ENCODE results near the gene HOMEZ.
"Not testable (repeated sequence)": the region's sequence is repeated elsewhere in the genome, so short reads cannot be mapped to it uniquely, and the experiment has no call there.

The HOMEZ gene

DNA sequence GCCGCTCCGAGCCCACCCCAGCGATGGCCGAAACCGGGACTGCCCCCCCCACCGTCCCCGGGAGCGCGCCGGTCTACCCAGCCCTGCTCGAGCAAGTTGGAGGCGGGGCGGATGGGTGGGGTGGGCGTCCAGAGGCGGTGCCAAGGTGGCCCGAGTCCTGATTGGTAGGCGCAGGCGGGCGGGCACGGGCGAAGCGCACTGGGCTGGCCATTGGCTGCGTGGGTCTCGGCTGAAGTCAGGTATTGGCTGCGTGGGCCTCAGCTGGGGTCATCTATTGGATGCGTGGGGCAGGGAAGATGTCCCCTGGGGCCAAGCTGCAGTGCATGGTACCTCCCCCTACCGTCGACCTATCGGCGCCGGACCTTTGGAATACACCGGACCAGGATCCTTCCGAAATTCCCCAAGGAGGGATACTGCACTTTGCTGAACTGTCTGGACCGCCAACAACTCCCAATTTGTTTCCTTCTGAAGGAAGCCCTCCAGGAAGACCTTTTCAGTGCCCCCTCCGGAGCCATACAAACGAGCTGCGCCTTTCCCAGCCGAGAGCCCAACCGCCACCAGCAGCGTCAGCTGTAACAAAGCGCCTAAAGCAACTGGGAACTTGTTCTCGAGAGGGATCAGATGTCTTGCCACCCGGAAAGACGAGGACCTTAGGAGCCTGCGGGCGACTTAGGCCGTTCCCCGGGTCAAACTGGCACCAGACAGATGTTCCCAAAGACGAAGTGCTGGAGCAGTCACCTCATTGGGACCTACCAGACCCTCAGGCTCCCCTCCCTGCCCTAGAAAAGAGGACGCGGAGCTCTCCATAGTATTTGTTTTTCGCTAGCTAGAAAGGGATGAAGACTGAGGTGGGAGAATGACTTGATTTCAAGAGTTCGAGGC is at the start of gene HOMEZ:
HOMEZ (minus strand) TSS at position 113 of the 882 bp plus-strand sequence. CDS start 180 bp downstream, outside the sequence.
- DNase-seq, result peak; percentile 99

DNA sequence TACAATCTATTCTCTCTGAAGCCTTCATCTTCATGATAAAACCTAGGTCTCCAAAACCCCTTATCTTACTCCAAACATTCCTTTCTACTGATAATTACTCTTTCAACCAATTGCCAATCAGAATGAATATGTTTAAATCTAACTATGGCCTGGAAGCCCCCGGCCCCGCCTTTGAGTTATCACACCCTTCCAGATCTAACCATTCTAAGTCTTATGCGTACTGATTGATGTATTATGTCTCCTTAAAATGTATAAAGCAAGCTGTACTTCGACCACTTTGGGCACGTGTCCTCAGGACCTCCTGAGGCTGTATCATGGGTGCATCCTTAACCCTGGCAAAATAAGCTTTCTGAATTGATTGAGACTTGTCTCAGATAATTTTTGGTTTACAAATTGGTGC is 49.7 kb upstream of the HOMEZ start:
- DNase-seq, result no peak

DNA sequence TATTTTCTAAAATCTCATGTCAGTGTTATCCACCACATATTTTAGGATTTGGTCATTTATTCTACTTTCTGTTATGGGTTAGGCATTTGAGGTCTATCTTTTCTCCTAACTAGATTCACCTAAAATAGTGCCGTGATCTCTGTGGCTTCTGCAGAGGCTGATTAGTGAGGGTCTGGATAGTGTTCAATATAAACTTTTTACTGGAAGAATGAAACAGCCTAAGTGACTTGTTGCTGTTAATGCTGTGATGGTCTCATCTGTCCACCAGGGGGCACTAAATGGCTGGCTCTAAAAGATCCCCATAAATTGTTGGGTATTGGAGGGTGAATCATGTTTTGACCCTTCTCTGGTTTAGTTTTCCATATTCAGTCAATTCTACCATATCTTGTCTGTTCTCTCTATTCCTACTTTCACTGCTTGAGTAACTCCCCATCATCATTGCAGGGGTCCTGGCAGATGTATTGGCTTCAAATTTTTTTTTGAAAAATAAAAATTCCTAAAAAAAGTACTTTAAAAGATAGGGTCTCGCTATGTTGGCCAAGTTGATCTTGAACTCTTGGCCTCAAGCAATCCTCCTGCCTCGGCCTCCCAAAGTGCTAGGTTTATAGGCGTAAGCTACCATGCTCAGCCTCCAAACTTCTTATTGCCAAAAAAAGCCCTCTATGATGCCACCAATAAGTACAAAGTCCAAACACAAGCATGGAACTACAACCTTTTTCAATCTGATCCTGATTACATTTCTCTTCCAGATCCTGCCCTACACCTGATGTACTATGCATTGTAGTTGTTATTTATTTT is 42.2 kb upstream of the HOMEZ start:
- DNase-seq, result peak; percentile 71

DNA sequence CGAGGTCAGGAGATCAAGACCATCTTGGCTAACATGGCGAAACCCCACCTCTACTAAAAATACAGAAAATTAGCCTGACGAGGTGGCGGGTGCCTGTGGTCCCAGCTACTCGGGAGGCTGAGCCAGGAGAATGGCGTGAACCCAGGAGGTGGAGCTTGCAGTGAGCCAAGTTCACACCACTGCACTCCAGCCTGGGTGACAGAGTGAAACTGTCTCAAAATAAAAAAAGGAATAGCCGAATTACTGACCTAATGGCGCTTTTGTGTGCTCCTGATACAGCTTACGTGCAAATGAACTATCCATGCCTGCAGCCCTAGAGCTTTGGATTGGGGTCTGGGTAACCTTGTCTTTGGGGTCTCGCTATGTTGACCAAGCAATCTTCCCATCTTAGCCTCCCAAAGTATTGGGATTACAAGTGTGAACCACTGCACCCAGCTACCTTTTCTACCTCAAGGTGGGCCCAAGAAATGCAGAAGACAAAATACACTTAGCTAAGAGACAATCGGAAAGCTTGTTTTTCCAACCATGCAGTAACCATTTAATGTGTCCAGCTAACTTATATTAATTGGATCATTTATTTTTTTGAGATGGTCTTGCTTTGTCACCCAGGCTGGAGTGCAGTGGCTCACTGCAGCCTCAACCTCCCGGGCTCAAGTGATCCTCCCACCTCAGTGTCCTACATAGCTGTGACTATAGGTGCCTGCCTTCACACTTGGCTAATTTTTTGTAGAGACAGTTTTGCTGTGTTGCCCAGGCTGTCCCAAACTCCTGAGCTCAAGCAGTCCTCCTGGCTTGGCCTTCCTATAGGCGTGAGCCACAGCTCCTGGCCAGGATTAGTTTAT is 40.8 kb upstream of the HOMEZ start:
- DNase-seq, result peak; percentile 57

GRCh38 chr14:23325746-23326145 is 39.8 kb upstream of the HOMEZ start:
- not testable (repeated sequence) for DNase-seq

GRCh38 chr14:23324993-23325392 is 39.1 kb upstream of the HOMEZ start:
- no peak for DNase-seq

- DNase-seq, result no peak
Observed at GRCh38 chr14:23324455-23324846, 38.5 kb upstream of the HOMEZ start.

DNA sequence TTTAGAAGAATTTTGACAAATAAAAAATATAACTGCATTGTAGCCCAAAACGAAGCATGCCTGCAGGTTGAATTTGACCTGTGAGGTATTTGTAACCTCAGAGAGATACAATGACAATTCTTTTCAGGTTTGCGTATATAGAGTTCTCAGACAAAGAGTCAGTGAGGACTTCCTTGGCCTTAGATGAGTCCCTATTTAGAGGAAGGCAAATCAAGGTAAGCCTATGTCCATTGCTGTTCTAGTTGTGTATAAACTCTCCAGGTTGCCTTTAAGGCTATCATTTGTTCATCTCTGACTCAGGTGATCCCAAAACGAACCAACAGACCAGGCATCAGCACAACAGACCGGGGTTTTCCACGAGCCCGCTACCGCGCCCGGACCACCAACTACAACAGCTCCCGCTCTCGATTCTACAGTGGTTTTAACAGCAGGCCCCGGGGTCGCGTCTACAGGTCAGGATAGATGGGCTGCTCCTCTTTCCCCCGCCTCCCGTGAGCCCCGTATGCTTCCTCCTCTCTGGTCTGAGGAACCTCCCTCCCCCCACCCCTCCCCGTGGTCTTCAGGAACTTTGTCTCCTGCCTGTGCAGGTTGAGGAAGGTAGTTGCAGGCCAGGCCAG is 38.0 kb upstream of the HOMEZ start:
- no peak for DNase-seq

DNA sequence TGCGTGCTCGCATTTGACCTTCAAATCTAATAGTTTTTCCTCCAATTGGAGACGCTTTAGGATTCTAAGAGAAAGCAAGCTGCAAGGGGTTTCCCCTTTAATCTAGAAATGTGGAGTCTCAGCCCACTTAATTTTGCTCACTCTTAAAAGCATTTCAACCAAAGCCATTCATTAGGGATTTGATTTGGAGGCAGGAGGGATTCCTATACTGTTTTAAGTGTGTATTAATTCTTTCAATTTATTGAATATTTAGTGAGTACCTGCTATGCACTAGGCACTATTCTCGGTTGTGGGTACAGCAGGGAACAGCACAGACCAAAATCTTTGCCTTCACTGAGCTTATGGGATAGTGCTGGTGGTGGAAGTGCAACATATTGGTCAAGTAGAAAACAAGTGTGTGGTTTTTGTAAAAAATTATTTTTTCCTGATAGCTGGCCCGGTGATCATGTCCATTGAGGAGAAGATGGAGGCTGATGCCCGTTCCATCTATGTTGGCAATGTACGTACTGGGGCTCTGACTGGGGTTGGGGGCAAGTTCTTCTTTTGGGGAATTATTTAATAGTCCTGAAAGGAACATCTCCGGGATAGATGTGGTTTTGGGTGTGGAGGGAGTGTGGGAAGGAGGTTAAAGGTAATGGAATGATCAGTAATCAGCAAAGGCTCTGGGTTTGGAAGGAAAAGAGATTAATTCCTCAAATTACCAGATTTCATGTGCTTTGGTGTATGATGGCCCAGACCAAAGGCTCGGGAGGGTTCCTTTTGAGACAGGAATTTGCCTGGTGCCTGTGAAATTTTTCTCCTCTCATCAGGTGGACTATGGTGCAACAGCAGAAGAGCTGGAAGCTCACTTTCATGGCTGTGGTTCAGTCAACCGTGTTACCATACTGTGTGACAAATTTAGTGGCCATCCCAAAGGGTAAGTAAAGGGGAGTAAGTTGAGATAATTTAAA is 36.9 kb upstream of the HOMEZ start:
- no peak for DNase-seq

DNA sequence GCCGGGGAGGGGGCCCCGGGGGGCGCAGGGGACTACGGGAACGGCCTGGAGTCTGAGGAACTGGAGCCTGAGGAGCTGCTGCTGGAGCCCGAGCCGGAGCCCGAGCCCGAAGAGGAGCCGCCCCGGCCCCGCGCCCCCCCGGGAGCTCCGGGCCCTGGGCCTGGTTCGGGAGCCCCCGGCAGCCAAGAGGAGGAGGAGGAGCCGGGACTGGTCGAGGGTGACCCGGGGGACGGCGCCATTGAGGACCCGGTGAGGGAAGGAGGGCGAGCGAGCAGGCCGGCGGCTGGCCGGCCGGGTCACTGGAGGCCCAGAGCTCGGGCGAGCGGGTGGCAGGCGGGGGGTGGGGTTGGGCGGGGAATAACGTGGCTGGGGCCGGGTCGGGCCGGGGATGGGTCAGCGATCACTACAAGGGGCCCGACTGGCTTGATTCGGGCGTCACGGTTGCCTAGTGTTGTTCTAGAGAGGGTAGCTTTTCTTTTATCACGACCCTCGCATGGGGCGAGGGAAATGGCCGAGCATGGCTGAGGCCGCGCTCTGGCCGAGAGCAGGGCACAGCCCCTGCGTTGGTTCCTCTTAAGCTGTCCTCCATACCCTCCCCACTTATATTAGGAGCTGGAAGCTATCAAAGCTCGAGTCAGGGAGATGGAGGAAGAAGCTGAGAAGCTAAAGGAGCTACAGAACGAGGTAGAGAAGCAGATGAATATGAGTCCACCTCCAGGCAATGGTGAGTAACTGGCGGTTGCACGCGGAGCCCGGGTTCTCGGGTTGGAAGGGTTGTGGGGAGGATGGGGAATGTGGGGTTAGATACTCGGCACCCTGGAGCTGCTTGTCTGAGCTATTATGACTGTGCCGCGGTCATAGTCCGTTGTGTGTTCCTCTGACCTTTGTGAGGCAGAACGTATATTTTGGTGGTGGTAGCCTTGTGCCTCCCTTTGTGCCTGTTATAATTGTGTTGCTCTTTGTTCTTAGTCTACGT is 35.9 kb upstream of the HOMEZ start:
- DNase-seq, result peak; percentile 80

DNA sequence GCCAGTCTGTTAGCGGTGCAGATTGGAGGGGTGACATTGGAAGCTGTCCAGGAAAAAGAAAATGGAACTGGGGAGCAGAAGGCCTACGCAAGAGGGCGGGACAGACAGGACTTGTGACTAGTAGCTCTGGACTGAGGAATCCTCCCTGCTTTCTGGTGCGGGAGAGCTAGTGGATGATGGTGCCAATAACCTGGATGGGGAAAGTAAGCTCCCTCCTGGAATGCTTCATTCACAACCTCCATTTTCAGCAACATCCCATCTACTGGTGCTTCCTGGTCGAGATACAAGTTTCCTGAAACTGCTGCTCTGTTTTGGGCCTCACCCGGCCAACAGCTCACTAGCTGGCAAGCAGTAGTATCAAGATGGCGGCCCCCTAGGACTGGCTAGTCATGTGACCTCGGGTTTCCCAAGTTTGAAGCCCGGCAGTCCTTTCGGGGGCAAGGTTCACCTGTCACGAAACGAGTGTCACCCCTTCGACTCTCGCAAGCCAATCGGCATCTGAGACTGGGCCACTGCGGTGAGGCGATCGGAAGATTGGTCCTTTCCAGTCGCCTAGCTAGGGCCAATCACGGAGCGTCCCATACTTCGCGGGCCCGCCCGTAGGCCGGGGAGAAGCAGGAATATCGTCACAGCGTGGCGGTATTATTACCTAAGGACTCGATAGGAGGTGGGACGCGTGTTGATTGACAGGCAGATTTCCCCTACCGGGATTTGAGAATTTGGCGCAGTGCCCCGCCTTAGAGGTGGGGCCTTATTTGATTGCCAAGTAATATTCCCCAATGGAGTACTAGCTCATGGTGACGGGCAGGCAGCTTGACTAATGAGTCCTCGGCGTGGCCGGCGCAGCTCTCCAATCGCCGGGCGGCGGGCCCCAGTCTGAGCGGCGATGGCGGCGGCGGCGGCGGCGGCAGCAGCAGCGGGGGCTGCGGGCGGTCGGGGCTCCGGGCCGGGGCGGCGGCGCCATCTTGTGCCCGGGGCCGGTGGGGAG is 34.9 kb upstream of the HOMEZ start, which contains the start of gene PABPN1:
PABPN1 (plus strand) TSS at position 874 of the 988 bp plus-strand sequence; CDS start at position 887, 13 bp downstream.
- DNase-seq, result peak; percentile 96

GRCh38 chr14:23319746-23320583 is 34.0 kb upstream of the HOMEZ start:
- peak; percentile 64 for DNase-seq

- DNase-seq, result no peak
Observed at GRCh38 chr14:23316300-23316699, 30.4 kb upstream of the HOMEZ start.

DNA sequence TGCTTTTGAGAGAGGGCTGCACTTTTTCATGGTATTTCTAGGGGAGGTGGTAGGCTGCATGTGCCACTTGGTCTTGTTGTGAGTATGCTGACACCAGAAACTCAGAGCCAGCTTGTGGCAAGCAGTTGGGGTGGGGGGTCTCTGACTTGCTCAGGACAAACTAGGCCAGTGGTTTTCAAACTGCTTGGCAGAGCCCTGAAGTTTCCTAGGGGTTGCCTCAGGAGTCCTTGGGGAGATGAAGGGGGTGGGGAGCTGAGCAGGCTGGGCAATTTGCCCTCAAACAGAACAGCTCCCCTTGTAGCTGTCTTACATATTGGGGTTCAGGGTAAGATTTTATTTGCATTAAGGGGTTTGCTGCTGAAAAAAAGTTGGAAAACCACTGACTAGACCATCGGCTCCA is 24.6 kb upstream of the HOMEZ start:
- no peak for DNase-seq

- DNase-seq, result no peak
Observed at GRCh38 chr14:23308721-23309445, 23.0 kb upstream of the HOMEZ start.

DNA sequence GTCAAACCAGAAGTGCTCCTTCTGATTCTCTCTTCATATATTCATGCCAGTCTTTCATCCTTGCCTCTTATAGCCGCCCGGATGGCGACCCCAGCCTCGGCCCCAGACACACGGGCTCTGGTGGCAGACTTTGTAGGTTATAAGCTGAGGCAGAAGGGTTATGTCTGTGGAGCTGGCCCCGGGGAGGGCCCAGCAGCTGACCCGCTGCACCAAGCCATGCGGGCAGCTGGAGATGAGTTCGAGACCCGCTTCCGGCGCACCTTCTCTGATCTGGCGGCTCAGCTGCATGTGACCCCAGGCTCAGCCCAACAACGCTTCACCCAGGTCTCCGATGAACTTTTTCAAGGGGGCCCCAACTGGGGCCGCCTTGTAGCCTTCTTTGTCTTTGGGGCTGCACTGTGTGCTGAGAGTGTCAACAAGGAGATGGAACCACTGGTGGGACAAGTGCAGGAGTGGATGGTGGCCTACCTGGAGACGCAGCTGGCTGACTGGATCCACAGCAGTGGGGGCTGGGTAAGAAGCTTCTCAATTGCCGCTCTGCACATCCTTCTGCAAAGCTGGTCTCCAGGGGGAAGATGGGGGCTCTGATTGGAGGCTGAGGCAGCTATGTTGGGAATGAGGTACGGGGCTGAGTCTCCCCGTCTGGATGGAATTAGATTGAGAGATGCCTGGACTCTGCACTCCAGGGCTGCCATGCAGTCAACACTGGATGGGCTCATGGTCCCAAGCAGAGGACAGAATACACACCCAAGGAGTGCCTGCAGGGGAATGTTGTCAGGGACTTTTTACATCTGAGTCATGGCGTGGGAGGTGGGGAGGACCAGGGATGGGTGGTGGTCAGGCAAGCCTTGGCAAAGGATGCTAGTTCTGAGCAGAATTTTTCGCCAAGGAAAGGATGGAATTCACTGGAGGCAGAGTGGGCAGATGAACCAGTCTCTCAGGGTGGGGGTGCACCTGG is 22.0 kb upstream of the HOMEZ start:
- DNase-seq, result no peak

Data from activated CD8-positive, alpha-beta memory T cell treated with anti-CD3 and anti-CD28 coated beads for 24 hours (primary cell).